HG03139 (cell line): ENCODE measurements around the gene GOLGA6L7.
"Not testable (repeated sequence)": the region's sequence is repeated elsewhere in the genome, so short reads cannot be mapped to it uniquely, and the experiment has no call there.

Experiments
- ATAC-seq: cut with Tn5 transposase; IDR thresholded peaks from one replicate; pipeline ENCODE4 v1.9.1; 2021; ENCODE audit not compliant: unreplicated experiment

GOLGA6L7 gene

GRCh38 chr15:28848521-28848920 is at the start of gene GOLGA6L7:
Gene GOLGA6L7, minus strand, starts transcription at chr15:28848644. Its CDS starts 95 bp downstream, at chr15:28848549.
- not testable (repeated sequence) for ATAC-seq

GRCh38 chr15:28897861-28898585 is 49.6 kb upstream of the GOLGA6L7 start:
- no peak for ATAC-seq

GRCh38 chr15:28896951-28897350 is 48.5 kb upstream of the GOLGA6L7 start:
- no peak for ATAC-seq

- no peak for ATAC-seq
Measured at GRCh38 chr15:28895566-28895965, 47.1 kb upstream of the GOLGA6L7 start.

- ATAC-seq, result no peak
Measured at GRCh38 chr15:28895146-28895545, 46.7 kb upstream of the GOLGA6L7 start.

GRCh38 chr15:28894631-28895030 is 46.2 kb upstream of the GOLGA6L7 start:
- no peak for ATAC-seq

- no peak for ATAC-seq
Measured at GRCh38 chr15:28892789-28893610, 44.6 kb upstream of the GOLGA6L7 start.

- ATAC-seq, result no peak
Measured at GRCh38 chr15:28891588-28891987, 43.1 kb upstream of the GOLGA6L7 start.

GRCh38 chr15:28890711-28891495 is 42.5 kb upstream of the GOLGA6L7 start:
- ATAC-seq, result no peak

GRCh38 chr15:28890291-28890690 is 41.8 kb upstream of the GOLGA6L7 start:
- not testable (repeated sequence) for ATAC-seq

GRCh38 chr15:28889871-28890270 is 41.4 kb upstream of the GOLGA6L7 start:
- not testable (repeated sequence) for ATAC-seq

GRCh38 chr15:28889346-28889745 is 40.9 kb upstream of the GOLGA6L7 start:
- ATAC-seq, result no peak

GRCh38 chr15:28888900-28889299 is 40.5 kb upstream of the GOLGA6L7 start:
- no peak for ATAC-seq

GRCh38 chr15:28888302-28888894 is 40.0 kb upstream of the GOLGA6L7 start:
- ATAC-seq, result no peak

- ATAC-seq, result no peak
Measured at GRCh38 chr15:28887339-28888174, 39.1 kb upstream of the GOLGA6L7 start.

- ATAC-seq, result no peak
Measured at GRCh38 chr15:28886431-28887338, 38.2 kb upstream of the GOLGA6L7 start.

- no peak for ATAC-seq
Measured at GRCh38 chr15:28885630-28886430, 37.4 kb upstream of the GOLGA6L7 start, which contains the start of gene APBA2. Gene APBA2, plus strand, starts transcription at chr15:28885974. Its CDS starts 167,911 bp downstream, at chr15:29053885.

- ATAC-seq, result no peak
Measured at GRCh38 chr15:28885128-28885629, 36.7 kb upstream of the GOLGA6L7 start.
